22Rv1 (cell line): ENCODE measurements around the gene MRLN.

ENCODE experiments used
- ZFX ChIP-seq: fragments of 450-650 bp; IDR thresholded peaks from 2 replicates; pipeline ENCODE4 v1.6.1; 2017; ENCODE audit warnings: antibody characterized with exemption, borderline replicate concordance
- TF ChIP-seq, protein P1 (sequence below): fragments of 450-650 bp; IDR thresholded peaks from 2 replicates; pipeline ENCODE4 v1.5.1; 2017; ENCODE audit warnings: mild to moderate bottlenecking

DNA sequence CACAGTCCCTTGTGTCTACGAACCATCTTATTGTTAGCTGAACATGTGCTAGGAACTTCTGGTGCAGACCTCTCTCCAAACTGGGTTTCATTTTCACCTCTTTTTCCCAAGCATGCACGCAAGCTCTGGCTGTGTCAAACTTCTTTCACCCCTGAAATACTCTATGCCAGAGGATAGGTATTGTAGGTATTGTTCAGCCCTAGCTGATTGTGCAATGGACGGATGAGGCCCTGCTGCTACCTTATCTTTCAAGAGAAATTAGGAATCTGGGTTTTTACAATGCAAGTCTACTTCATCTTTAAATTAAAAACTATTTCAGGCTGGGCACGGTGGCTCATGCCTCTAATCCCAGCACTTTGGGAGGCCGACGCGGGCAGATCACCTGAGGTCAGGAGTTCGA lies 28.3 kb upstream of the MRLN start:
- TF ChIP-seq, protein P1, sequence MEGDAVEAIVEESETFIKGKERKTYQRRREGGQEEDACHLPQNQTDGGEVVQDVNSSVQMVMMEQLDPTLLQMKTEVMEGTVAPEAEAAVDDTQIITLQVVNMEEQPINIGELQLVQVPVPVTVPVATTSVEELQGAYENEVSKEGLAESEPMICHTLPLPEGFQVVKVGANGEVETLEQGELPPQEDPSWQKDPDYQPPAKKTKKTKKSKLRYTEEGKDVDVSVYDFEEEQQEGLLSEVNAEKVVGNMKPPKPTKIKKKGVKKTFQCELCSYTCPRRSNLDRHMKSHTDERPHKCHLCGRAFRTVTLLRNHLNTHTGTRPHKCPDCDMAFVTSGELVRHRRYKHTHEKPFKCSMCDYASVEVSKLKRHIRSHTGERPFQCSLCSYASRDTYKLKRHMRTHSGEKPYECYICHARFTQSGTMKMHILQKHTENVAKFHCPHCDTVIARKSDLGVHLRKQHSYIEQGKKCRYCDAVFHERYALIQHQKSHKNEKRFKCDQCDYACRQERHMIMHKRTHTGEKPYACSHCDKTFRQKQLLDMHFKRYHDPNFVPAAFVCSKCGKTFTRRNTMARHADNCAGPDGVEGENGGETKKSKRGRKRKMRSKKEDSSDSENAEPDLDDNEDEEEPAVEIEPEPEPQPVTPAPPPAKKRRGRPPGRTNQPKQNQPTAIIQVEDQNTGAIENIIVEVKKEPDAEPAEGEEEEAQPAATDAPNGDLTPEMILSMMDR = no peak
- TF ChIP-seq ZFX = no peak
